Activated effector memory CD4-positive, alpha-beta T cell treated with anti-CD3 and anti-CD28 coated beads, Interleukin-2, amount 50 U/mL, for 16 hours (primary cell): Measurements from ENCODE around the gene PPP3CA.

Experiments
- DNase-seq: peaks from one replicate; pipeline ENCODE4 v3.0.0-alpha.2; 2020

Gene PPP3CA

GRCh38 chr4:101329592-101329991, 17.7 kb downstream of the PPP3CA start:
- DNase-seq = no peak

DNA sequence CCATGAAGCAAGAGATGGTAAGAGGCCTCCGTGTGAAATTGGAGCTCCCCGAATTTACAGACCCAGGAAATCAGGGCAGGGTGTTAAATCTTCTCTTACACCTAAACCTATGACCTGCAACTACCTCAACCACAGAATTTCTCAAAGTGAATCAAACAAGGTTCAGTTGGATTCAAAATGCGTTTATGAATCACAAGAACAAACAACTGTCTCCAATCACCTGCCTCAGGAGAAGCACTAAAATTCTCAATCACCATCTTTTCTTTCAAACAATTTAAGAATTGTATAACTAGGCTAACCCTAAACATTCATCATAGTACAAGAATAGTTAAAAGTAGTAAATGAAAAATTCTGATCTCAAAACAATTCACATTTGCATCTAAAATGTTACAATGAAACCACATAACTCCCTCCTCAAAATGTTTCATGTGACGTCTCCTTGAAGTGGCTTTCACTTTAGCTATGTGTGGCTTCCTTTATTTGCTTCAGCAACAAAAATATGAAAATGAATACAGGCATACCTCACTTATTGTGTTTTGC, 19.2 kb downstream of the PPP3CA start:
- no peak for DNase-seq

- DNase-seq = no peak
Measured at GRCh38 chr4:101326576-101326975, 20.8 kb downstream of the PPP3CA start.

DNA sequence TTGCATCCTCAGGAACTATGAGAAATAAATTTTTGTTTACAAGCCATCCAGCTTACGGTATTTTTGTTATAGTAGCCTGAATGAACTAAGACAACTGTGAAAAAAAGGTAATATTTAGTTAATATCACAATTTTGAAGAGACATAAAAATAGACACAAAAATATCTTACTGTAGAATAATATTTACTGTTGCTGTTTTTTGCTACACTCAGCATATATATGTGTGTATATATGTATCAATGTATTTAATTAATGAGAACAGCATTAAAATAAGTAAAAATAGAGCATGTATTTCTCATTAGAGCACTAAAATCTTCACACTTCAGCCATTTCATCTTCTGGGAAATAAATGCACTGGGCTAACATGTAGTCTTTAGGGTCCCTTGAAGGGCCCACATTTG, 24.6 kb downstream of the PPP3CA start:
- no peak for DNase-seq

DNA sequence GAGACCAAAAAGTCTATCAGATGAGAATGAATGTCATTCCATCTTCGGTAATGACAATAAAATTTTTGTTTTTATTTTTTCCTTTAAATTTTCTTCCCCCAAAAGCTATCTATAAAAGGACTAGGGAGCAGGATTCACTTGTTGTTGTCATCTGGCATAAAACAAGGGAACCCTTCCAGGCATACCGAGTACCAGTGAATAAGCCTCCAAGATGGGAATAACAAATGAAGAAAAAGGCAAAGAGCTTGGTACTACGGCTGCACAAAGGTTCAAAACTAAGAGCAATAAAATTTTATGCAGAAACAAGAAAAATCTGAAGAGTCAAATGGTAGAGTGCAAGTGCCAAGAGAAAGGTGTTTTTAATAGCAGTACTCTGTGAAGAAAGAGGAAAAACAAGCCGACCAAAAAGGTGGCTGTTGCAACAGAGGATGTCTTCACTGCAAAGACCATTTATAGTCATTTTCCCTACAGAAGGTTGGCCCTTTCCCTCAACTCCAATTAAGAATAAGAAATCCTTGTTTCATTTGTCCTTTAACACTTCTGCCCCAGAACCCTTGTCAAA, 25.8 kb downstream of the PPP3CA start:
- no peak for DNase-seq

DNA sequence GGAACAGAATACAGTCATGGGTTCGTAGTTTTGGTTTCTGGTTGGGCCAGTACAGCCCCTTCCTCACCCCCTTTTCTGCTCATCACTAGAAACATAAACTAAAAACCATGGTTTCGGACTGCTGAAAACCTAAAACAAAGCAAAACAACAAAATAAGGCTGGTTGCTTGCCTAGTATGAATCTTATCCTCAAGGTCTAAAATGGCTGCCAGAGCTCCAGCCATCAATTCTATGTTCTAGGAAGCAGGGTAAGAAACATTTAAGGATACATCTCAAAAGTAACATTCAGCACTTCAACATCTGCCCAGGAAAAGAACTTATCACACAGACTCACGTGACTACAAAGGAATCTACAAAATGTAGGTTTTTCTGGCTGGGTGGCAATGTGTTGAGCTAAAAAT, 31.5 kb downstream of the PPP3CA start:
- DNase-seq = no peak

GRCh38 chr4:101315041-101315440, 32.3 kb downstream of the PPP3CA start:
- DNase-seq = no peak

GRCh38 chr4:101309925-101310324, 37.4 kb downstream of the PPP3CA start:
- DNase-seq = no peak

DNA sequence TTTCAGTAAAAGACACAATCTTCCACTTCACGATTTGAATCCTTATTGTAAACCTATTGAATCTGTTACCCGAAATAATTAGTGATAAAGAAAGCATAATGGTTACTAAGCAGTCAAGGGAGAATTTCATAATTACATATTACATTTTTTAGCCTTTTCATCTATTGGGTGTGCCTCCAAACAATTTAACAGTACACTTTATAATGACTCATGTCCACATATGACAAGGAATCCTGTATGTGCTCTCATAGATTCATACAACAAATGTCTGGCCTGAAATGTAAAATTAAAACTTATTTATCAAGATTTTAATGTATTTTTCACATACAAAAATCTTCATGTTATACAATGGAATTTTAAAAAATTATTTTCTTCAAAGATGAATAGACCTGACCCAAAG, 39.4 kb downstream of the PPP3CA start:
- DNase-seq = no peak

GRCh38 chr4:101306764-101307615, 40.3 kb downstream of the PPP3CA start:
- no peak for DNase-seq

- no peak for DNase-seq
Measured at GRCh38 chr4:101306225-101306624, 41.1 kb downstream of the PPP3CA start.

DNA sequence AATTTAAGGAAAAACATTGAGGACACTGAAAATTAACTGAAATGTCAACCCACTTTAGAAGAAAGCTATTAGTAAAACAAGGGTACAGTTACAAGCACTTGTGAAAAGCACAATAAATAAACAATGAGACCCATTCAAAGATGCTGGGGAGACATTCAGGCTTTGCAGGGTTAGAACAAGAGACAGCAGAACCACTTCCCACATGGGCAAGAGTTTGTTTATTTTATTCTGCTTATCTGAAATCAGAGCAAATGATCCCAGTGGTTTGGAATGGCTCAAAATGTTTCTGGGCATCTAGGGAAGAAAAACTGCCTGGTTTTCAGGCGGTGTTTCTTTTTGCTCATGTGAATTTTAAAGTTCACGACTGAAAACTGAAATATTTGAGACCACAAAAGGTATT, 42.4 kb downstream of the PPP3CA start:
- DNase-seq = no peak

GRCh38 chr4:101299899-101300540, 47.3 kb downstream of the PPP3CA start:
- no peak for DNase-seq

GRCh38 chr4:101299021-101299420, 48.3 kb downstream of the PPP3CA start:
- DNase-seq = no peak

DNA sequence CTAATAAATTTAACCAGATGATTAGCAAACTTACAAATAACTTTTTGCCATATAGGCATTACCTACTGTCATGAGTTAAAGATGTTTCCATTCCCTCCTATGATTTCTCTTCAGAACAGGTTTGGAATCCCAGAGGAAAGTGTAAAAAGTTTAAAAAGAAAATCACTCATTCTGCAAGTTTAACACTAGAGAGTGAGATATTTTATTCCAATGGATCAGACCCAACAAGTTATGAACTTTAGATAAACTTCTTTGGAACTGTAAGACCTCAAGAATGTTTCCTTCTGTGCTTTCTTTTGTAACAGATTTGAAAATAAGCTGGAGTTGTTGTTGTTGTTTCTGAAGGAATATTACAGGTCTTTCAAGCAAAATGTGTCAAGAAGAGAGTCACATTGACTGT, 51.6 kb downstream of the PPP3CA start:
- DNase-seq = no peak

GRCh38 chr4:101294597-101294996, 52.7 kb downstream of the PPP3CA start:
- DNase-seq = no peak

DNA sequence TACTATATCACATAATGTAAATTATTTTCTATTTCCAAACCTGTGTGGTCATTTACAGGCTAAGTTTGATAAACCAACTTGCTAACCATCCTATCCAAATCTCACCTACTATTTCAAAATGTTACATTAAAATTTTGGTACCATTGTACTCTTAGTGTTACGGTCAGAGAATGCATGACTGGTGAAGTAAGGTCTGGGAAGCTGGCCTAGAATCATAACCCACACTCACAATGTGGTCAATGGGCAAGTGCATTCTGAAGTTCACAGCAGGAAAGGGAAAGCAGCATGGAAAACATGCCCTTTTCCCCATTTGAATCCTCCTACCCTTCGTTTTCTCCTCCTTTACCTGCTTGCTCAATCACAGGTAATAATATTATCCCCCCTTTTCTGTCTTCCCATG, 54.4 kb downstream of the PPP3CA start:
- no peak for DNase-seq

DNA sequence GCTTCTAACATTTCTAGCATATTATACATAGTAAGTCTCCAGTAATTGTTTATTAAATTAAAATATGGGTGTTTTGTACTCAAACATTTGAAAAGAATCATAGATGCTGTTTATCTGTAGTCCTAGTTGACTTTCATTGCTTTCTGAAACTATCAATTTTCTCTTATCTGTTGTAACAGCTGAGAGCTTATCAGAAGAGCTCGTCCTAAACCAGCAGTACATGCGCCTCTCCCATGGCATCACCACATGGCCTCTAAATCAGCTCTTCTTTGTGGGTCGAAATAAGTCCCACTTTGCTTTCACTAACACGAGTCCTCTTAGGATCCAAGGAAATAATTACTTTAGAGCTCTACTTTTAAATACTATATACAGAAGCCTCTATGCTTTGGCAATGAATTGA, 55.1 kb downstream of the PPP3CA start:
- no peak for DNase-seq

DNA sequence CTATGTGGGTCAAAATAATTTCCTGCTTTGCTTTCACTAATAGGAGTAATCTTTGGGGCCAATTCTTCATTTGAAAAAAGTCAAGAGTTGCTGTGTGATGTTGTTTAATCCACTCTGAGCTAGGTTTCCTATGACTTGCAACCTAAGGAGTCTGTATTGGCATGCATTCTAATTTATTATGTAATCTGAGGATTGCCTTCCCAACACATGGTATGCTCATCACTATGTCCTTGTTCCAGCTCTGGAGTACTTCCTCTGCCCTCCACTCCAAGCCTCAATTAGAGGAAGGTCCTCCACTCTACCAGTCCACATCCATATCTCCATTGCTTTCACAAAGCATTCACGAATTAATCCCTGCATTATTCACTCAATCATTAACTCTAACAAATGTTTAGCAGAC, 56.1 kb downstream of the PPP3CA start:
- DNase-seq = no peak

- DNase-seq = no peak
Measured at GRCh38 chr4:101290654-101291053, 56.7 kb downstream of the PPP3CA start.

DNA sequence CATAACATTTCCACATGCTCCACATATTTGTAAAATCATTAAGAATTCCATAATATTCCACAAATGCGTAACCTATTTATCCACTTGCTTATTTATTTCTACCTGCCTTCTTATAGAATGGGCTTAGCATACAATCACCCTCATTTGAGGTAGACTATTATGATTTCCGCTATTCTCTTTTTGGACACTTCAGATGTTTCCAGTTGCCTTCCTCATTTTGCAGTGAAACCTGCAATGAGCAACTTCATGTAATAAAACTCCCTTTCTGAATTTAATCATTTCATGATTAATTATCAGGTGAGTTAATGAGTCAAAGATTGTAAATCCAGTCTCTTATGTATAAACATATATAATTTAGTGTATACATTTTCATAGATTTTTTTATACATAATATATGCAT, 58.0 kb downstream of the PPP3CA start:
- no peak for DNase-seq

- DNase-seq = no peak
Measured at GRCh38 chr4:101288365-101289145, 58.8 kb downstream of the PPP3CA start.

- no peak for DNase-seq
Measured at GRCh38 chr4:101287324-101287723, 60.0 kb downstream of the PPP3CA start.
